Kidney (tissue), 14 donors: ENCODE data around the gene OSBPL8. TPM values are rescaled to one million over a fixed set of nuclear protein-coding genes. Genes with fewer than 3 reads are reported as not detected.

Experiments used
- DNase-seq, 5 donors: peaks; one replicate each; pipeline ENCODE4 v3.0.0-alpha.2; 2013 to 2020
- FAIRE-seq: peaks from 2 replicates; lab custom pipeline; 2012; peaks lifted over from hg19 to GRCh38; lab: Jason Lieb, UNC
- H3K27ac ChIP-seq, 2 donors: one replicate each; pipeline ENCODE4 v1.7.0; 2013; ENCODE audit warnings: low read depth in 2 of 2, low read length in 2 of 2, inconsistent platforms in 1 of 2
- H3K27me3 ChIP-seq: one replicate; pipeline ENCODE4 v1.7.1; 2013; ENCODE audit warnings: low read length, inconsistent platforms; ENCODE audit not compliant: control insufficient read depth, insufficient read depth
- H3K36me3 ChIP-seq, 3 donors: one replicate each; pipeline versions ENCODE4 v1.7.0 to v1.7.1; 2013; ENCODE audit warnings: low read length in 3 of 3, control low read depth in 1 of 3, inconsistent platforms in 1 of 3; ENCODE audit not compliant: insufficient read depth in 3 of 3, control insufficient read depth in 2 of 3
- H3K4me1 ChIP-seq, 3 donors: one replicate each; pipeline versions ENCODE4 v1.7.0 to v1.7.1; 2013; ENCODE audit warnings: low read length in 3 of 3, inconsistent platforms in 1 of 3, low read depth in 1 of 3; ENCODE audit not compliant: control insufficient read depth in 2 of 3, insufficient read depth in 2 of 3
- H3K4me3 ChIP-seq, 3 donors: one replicate each; pipeline versions ENCODE4 v1.7.0 to v1.8.1; 2013; ENCODE audit warnings: low read length in 3 of 3, control low read depth in 1 of 3, inconsistent platforms in 1 of 3
- H3K9ac ChIP-seq, 3 donors: one replicate each; pipeline versions ENCODE4 v1.7.0 to v1.7.1; 2013; ENCODE audit warnings: low read length in 3 of 3, control low read depth in 1 of 3, inconsistent platforms in 1 of 3
- H3K9me3 ChIP-seq, 3 donors: one replicate each; pipeline versions ENCODE4 v1.7.0 to v1.7.1; 2013; ENCODE audit warnings: low read length in 3 of 3, control low read depth in 1 of 3, inconsistent platforms in 1 of 3; ENCODE audit not compliant: control insufficient read depth in 2 of 3, insufficient read depth in 1 of 3
- intact Hi-C: fragments of 100-400 bp; cut with DNase I; formaldehyde crosslinking; loops from one replicate; pipeline ENCODE4 v1.11.1; 2022
- polyA plus RNA-seq: library from polyadenylated mRNA; stranded (reverse); fragments of 350-450 nt; fragmentation: Illumina TruSeq; extraction: RNeasy Lipid Tissue Mini Kit (QIAGEN cat#74804); gene quantifications from one replicate; pipeline ENCODE4 v1.2.3, GENCODE V29; 2014; ENCODE audit warnings: low read depth, low replicate concordance; ENCODE audit not compliant: insufficient read depth
- total RNA-seq: library from RNA; stranded (reverse); fragmentation: NEBNext Ultra II Directional; extraction: Animal tissue kit (Norgen Biotek cat#: 25700); gene quantifications from one replicate; pipeline ENCODE4 v1.2.1, GENCODE V29; 2021
- TF ChIP-seq, protein P1 (sequence below): IDR thresholded peaks from 3 replicates; pipeline ENCODE4 v1.5.1; 2012; ENCODE audit warnings: mild to moderate bottlenecking, moderate library complexity, borderline replicate concordance; ENCODE audit not compliant: insufficient read depth; ENCODE audit errors: extremely low read depth
- donor health status: control.
- donor health status: control.
- donor health status: control.
- donor health status: control.
- donor health status: control.
- donor health status: DM: yes; HTN: yes; CAD: no.
- donor health status: Normal renal cell carcinoma (clear cell type).

The OSBPL8 gene
- total and polyA plus RNA-seq, 2 donors from 2014 or later, result 11.5 to 69.7 TPM

DNA sequence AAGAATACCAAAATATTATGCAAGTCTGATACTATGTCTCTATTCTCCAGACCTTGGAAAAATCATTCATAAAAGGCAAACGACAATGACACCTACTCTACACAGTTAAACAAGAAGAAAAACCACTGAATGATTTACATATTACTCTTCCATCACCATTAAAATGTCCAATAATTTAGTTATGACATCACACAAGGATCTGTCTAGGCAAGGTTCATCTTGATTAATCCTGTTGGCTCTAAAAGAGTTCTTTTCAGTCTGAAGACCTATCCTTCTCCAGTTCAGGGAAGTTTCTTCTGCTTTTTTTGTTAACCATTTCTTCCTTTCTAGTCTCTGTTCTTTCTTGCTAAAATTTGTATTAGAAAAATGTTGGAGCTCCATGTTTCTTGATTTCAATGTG lies 64.0 kb downstream of the OSBPL8 start:
- H3K27ac ChIP-seq, result no peak overlapping the region
- no peak for DNase-seq
- H3K4me1 ChIP-seq, result peaks cover 0 to 3% (median 0%) of the 10 kb centered on the region in 3 donors
- peaks cover 0 to 17% (median 2%) of the 10 kb centered on the region in 3 donors for H3K9me3 ChIP-seq
- H3K4me3 ChIP-seq, result no peak overlapping the region
- FAIRE-seq, result no peak
- peaks cover 0 to 3% (median 0%) of the 10 kb centered on the region in 3 donors for H3K36me3 ChIP-seq
- intact Hi-C loops, result no loop called here
- no peak overlapping the region for H3K9ac ChIP-seq
- H3K27me3 ChIP-seq, result no peaks in the 10 kb centered on the region
- TF ChIP-seq, protein P1, sequence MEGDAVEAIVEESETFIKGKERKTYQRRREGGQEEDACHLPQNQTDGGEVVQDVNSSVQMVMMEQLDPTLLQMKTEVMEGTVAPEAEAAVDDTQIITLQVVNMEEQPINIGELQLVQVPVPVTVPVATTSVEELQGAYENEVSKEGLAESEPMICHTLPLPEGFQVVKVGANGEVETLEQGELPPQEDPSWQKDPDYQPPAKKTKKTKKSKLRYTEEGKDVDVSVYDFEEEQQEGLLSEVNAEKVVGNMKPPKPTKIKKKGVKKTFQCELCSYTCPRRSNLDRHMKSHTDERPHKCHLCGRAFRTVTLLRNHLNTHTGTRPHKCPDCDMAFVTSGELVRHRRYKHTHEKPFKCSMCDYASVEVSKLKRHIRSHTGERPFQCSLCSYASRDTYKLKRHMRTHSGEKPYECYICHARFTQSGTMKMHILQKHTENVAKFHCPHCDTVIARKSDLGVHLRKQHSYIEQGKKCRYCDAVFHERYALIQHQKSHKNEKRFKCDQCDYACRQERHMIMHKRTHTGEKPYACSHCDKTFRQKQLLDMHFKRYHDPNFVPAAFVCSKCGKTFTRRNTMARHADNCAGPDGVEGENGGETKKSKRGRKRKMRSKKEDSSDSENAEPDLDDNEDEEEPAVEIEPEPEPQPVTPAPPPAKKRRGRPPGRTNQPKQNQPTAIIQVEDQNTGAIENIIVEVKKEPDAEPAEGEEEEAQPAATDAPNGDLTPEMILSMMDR, result no peak

DNA sequence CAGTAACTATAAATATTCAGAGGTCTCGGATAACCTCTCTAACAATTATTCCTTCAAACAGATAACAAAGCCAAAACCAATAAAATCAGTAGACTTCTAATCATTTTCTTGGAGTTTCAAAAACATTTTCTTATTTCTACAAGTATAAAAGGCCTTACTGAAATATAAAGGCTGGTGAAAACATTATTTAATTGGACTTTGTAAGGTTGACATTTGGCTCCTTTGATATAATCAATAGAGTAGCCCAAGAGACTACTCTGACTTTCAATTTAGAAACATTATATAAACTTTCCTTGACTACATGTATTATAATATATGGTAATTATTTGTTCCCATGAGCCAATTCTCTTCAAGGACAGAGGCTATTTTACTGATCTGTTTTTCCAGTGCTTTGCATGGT lies 68.3 kb downstream of the OSBPL8 start:
- FAIRE-seq (no peak), DNase-seq (no peak)
- intact Hi-C loops, result no loop called here
- peaks cover 0 to 3% (median 0%) of the 10 kb centered on the region in 3 donors for H3K36me3 ChIP-seq
- H3K9ac ChIP-seq, result no peak overlapping the region
- TF ChIP-seq, protein P1, result no peak
- no peak overlapping the region for H3K4me3 ChIP-seq
- no peak overlapping the region for H3K27ac ChIP-seq
- H3K9me3 ChIP-seq, result peaks cover 0 to 17% (median 2%) of the 10 kb centered on the region in 3 donors
- H3K27me3 ChIP-seq, result no peaks in the 10 kb centered on the region
- H3K4me1 ChIP-seq, result peaks cover 0 to 5% (median 0%) of the 10 kb centered on the region in 3 donors

- Histone ChIP-seq H3K36me3 (peaks cover 0 to 3% (median 0%) of the 10 kb centered on the region in 3 donors), H3K27me3 (no peaks in the 10 kb centered on the region), H3K9me3 (peaks cover 0 to 17% (median 2%) of the 10 kb centered on the region in 3 donors), H3K9ac (no peak overlapping the region), H3K27ac (no peak overlapping the region), H3K4me1 (peaks cover 0 to 8% (median 0%) of the 10 kb centered on the region in 3 donors), H3K4me3 (no peak overlapping the region)
- no peak for FAIRE-seq
- no peak for DNase-seq
- intact Hi-C loops, result no loop called here
- TF ChIP-seq, protein P1, result no peak
Observed at GRCh38 chr12:76490763-76491162, 68.8 kb downstream of the OSBPL8 start.

- TF ChIP-seq, protein P1, result no peak
- Histone ChIP-seq H3K9me3 (peaks cover 0 to 17% (median 2%) of the 10 kb centered on the region in 3 donors), H3K27ac (no peak overlapping the region), H3K4me3 (no peak overlapping the region), H3K4me1 (peaks cover 0 to 8% (median 0%) of the 10 kb centered on the region in 3 donors), H3K36me3 (peaks cover 0 to 3% (median 0%) of the 10 kb centered on the region in 3 donors), H3K9ac (no peak overlapping the region), H3K27me3 (no peaks in the 10 kb centered on the region)
- DNase-seq (no peak), FAIRE-seq (no peak)
- intact Hi-C loops, result no loop called here
Observed at GRCh38 chr12:76489737-76490136, 69.8 kb downstream of the OSBPL8 start.
